ENCODE results near the gene PPFIA2. TPM values are rescaled to one million over a fixed set of nuclear protein-coding genes. Genes with fewer than 3 reads are reported as not detected.

PPFIA2 gene
- total RNA-seq, 1 donor from 2014 or later = not detected

DNA sequence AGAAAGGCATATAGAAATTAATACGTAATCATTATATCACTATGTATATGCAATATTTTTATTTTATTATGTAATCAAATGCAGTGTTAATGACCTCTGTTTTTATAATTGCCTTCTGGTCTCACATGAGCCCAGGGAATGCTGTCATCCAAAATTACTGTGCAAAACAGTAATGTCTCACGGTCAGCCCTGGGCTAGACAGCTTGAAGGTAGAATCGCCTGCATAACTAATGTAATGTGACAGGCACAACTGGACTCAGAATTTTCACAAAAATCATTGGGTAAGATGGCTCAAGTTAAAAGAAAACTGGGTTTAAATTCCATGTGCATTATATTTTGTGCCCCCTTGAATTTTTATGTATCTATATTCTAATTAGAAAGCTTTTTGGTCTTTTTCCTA, 293.3 kb downstream of the PPFIA2 start:
- no peak for DNase-seq
- Mint-ChIP-seq H3K27ac (no peak overlapping the region), H3K9me3 (no peaks in the 10 kb centered on the region)

DNA sequence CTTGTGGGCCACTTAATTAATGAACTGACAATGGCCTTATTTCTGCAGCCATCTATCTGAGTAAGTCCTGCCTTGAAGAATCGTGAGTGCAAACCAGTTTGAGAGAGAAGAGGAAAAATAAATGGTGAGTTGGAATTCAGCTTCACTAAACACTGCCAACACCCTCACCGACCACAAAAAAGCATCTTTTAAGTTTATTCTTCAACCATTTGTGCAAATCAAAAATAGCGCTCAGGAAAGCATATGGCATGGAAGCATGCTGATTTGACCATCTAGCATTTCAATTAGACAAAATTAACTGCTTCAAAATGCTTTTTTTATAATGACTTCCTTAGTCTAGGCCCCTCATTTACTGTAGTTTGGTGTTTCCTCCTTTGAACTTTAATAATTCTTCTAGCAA, 294.0 kb downstream of the PPFIA2 start:
- no peak overlapping the region for H3K27ac Mint-ChIP-seq
- ChIA-PET CTCF (no interaction called here), POLR2A (no interaction called here)

More for the DNA sequence above, 293.3 kb downstream of the PPFIA2 start:
- no peak for ATAC-seq (ENCODE audit: low read depth)
- ChIA-PET POLR2A (no interaction called here), CTCF (no interaction called here)
- no peaks in the 10 kb centered on the region for H3K27me3 Mint-ChIP-seq
- TF ChIP-seq CTCF (IDR thresholded peaks at IDR 0.05) = no peak
- no peaks in the 10 kb centered on the region for H3K4me1 Mint-ChIP-seq
- H3K4me3 Mint-ChIP-seq = no peak overlapping the region
- no peaks in the 10 kb centered on the region for H3K36me3 Mint-ChIP-seq (ENCODE audit: low read depth)
- intact Hi-C loops (cut with micrococcal nuclease) = no loop called here

GRCh38 chr12:81461163-81461562, 298.0 kb downstream of the PPFIA2 start:
- POLR2A ChIA-PET = no interaction called here
- intact Hi-C loops (cut with micrococcal nuclease) = no loop called here
- ATAC-seq (ENCODE audit: low read depth) (no peak), DNase-seq (no peak)
- no peaks in the 10 kb centered on the region for H3K9me3 Mint-ChIP-seq
- CTCF ChIA-PET = no interaction called here
- H3K36me3 Mint-ChIP-seq (ENCODE audit: low read depth) = no peaks in the 10 kb centered on the region
- H3K27me3 Mint-ChIP-seq = no peaks in the 10 kb centered on the region
- no peak overlapping the region for H3K4me3 Mint-ChIP-seq
- H3K27ac Mint-ChIP-seq = no peak overlapping the region
- no peak for TF ChIP-seq CTCF (IDR thresholded peaks at IDR 0.05)
- H3K4me1 Mint-ChIP-seq = no peaks in the 10 kb centered on the region

More for the DNA sequence above, 294.0 kb downstream of the PPFIA2 start:
- no peak for TF ChIP-seq CTCF (IDR thresholded peaks at IDR 0.05)
- ATAC-seq (ENCODE audit: low read depth) = no peak
- Mint-ChIP-seq H3K36me3 (ENCODE audit: low read depth) (no peaks in the 10 kb centered on the region), H3K4me3 (no peak overlapping the region), H3K4me1 (no peaks in the 10 kb centered on the region), H3K9me3 (no peaks in the 10 kb centered on the region), H3K27me3 (no peaks in the 10 kb centered on the region)
- intact Hi-C loops (cut with micrococcal nuclease) = no loop called here
- no peak for DNase-seq

DNA sequence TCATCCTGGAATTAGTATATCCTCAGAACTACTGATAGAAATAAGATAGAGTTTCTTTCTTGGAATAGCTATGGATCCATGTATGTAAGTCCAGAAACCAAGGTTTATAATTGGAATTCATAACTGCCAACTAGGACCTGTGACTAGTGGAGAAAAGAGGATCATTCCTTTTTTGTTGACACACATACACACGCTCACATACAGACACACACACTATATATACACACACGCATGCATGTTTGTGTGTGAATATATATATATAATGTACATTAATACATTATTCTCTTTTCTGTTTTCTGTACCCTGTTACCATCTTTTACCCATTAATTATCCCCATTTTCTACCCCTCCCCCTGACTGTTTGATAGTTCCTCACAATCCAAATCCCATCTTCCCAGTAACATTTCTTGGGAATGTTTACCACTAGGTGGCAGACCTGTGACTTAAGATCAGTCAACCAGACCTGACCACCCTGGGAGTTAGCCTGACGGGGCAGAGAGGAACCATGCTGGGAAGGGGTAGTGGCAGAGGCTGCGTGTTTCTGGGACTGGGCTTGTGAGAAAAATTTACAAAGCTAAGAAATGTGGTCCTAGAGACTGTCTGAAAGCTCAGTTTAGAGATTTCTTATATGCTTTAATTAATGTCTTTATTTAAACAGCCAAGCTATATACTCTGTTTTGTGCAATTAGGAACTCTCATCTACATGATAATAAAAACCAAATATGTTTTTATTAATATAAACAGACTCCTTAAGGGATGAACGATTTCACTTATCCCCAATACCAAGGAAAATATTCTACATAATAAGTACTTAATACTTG, 308.0 kb downstream of the PPFIA2 start:
- no peak for TF ChIP-seq CTCF (IDR thresholded peaks at IDR 0.05)
- intact Hi-C loops (cut with micrococcal nuclease) = no loop called here
- H3K36me3 Mint-ChIP-seq (ENCODE audit: low read depth) = no peaks in the 10 kb centered on the region
- no peak overlapping the region for H3K4me3 Mint-ChIP-seq
- H3K9me3 Mint-ChIP-seq = peaks cover 2% of the 10 kb centered on the region
- H3K27me3 Mint-ChIP-seq = no peaks in the 10 kb centered on the region
- POLR2A ChIA-PET = no interaction called here
- CTCF ChIA-PET = no interaction called here
- ATAC-seq (ENCODE audit: low read depth) (no peak), DNase-seq (no peak)
- no peak overlapping the region for H3K27ac Mint-ChIP-seq
- H3K4me1 Mint-ChIP-seq = no peaks in the 10 kb centered on the region

DNA sequence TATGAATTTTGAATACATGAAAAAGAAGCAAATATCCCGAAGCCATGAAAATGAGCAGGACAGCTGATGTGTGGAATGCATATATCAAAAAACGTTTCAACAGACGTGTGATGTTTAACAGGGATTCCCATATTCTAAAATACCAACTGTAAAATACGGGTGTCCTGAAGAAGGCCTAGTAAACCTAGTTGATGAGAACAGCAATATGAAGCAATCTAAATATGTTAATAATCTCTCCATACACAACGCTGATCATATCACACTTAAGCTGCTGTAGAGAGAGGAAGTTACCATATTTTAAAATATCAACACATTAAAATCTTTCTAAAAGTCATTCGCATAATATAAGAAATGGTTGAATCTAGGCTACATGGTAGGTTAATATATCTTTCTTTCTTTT, 317.5 kb downstream of the PPFIA2 start:
- no peaks in the 10 kb centered on the region for H3K9me3 Mint-ChIP-seq
- H3K27me3 Mint-ChIP-seq = no peaks in the 10 kb centered on the region
- no peak overlapping the region for H3K27ac Mint-ChIP-seq
- no peak for DNase-seq
- no peaks in the 10 kb centered on the region for H3K4me1 Mint-ChIP-seq
- intact Hi-C loops (cut with micrococcal nuclease) = no loop called here
- ATAC-seq (ENCODE audit: low read depth) = no peak
- ChIA-PET POLR2A (no interaction called here), CTCF (no interaction called here)
- no peak for TF ChIP-seq CTCF (IDR thresholded peaks at IDR 0.05)
- H3K36me3 Mint-ChIP-seq (ENCODE audit: low read depth) = no peaks in the 10 kb centered on the region
- H3K4me3 Mint-ChIP-seq = no peak overlapping the region

Data from activated B cell treated with CpG ODN at 0.5 μM for 24 hours (primary cell).